GM12892 (cell line): ENCODE results near the gene ZCCHC14.
"Not testable (repeated sequence)": the region's sequence is repeated elsewhere in the genome, so short reads cannot be mapped to it uniquely, and the experiment has no call there.

Experiments used
- DNase-seq: peaks from one replicate; pipeline ENCODE4 v3.0.0; 2011; ENCODE audit not compliant: insufficient read length
- FAIRE-seq: peaks from 2 replicates; lab custom pipeline; 2011; peaks lifted over from hg19 to GRCh38; lab: Jason Lieb, UNC
- POLR2A ChIP-seq: IDR thresholded peaks from 2 replicates; pipeline ENCODE4 v1.6.1; 2011; ENCODE audit warnings: low read depth, low read length, control low read depth
- POLR2AphosphoS5 ChIP-seq: IDR thresholded peaks from 2 replicates; pipeline ENCODE4 v1.6.1; 2011; ENCODE audit warnings: low read depth, low read length, control low read depth
- TAF1 ChIP-seq: IDR thresholded peaks from 2 replicates; pipeline ENCODE4 v1.6.1; 2011; ENCODE audit warnings: low read depth, mild to moderate bottlenecking, control low read depth, low read length, borderline replicate concordance

Gene ZCCHC14

GRCh38 chr16:87387942-87388817, 104.6 kb downstream of the ZCCHC14 start:
- TF ChIP-seq POLR2AphosphoS5 (peak; percentile 40; the same call in 1 of the 2 replicates), TAF1 (no peak), POLR2A (peak; percentile 37; the same call in 1 of the 2 replicates)
- FAIRE-seq (peak; percentile 86), DNase-seq (peak; percentile 69)

GRCh38 chr16:87384875-87385167, 108.0 kb downstream of the ZCCHC14 start:
- FAIRE-seq, DNase-seq: not testable (repeated sequence)

DNA sequence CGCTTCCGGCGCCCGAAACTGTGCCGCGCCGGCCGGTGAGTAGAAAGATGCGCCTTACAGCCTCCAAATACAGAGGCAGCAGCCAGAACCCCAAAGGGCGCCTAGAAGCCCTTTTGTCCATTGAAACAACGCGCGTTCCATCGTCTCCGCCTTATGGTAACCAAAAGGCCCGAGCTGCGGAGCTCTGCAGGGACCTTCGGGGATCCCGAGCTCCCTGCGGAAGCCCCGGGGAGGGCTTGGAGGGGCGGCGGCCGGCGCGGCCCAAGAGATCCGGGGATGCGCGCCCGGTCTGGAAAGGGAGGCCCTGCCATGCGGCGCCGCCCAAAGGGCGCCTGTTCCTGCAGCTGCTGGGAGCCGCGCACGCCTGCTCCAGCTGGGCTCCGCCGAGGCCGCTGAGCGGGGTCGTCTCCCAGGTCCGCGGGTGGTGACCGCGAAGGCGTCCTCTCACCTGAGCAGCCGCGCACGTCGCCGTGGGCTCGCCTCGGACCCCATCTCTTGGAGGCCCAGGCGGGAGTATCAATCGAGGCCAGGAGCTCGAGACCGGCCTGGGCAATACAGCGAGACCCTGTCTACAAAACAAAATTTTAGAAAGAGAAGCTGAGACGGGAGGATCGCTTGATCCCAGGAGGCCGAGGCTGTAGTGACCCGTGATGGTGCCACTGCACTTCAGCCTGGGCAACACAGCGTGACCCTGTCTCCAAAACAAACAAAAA, 108.5 kb downstream of the ZCCHC14 start:
- DNase-seq (peak; percentile 46), FAIRE-seq (no peak)
- TF ChIP-seq POLR2AphosphoS5, result no peak; the same call in 1 of the 2 replicates
- TF ChIP-seq TAF1, result no peak
- TF ChIP-seq POLR2A, result no peak

GRCh38 chr16:87383505-87384161, 109.2 kb downstream of the ZCCHC14 start, which contains the start of gene FBXO31:
Gene FBXO31, minus strand, starts transcription at chr16:87383776. Its CDS starts 32 bp downstream, at chr16:87383744.
- peak; percentile 64 for DNase-seq
- TF ChIP-seq POLR2A, result peak; percentile 63; the same call in 1 of the 2 replicates
- TF ChIP-seq TAF1, result 0 out of 2 replicates have a peak, but pooled peaks have one; percentile 22
- TF ChIP-seq POLR2AphosphoS5, result no peak; the same call in 1 of the 2 replicates
- peak; percentile 86 for FAIRE-seq

DNA sequence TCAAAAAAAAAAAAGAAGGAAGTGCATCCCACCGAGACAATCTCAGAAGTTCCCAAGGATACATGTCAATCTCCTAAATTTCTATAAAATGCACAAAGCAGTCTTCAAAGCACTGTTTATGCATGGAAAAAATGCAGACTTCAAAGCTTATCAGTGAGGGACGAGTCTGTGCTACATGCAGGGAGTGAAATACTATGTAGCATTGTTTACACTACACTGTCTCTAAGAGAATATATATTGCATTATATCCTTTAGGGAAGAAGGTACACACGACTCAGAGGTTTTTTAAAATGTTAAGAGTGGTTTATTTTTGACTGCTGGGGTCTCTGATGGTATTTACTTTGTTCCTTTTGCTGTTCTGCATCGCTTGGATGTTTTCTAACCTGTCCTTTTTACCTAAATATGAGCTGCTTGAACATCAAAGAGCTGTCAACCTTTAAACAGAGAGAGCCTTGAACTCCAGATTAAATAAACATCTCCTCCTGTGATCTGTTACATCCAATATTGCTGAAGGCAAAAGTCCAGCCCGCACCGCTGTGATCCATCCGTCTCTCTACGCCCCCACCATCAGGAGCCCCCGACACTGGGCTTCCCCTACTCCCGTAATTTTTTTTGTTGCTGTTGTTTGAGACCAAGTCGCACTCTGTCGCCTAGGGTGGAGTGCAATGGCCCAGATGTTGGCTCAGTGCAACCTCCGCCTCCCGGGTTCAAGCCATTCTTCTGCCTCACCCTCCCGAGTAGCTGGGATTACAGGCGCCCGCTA, 110.6 kb downstream of the ZCCHC14 start:
- FAIRE-seq (no peak), DNase-seq (no peak)
- TF ChIP-seq POLR2A (no peak), TAF1 (no peak), POLR2AphosphoS5 (no peak)

- TF ChIP-seq TAF1 (no peak), POLR2A (no peak), POLR2AphosphoS5 (no peak)
- no peak for DNase-seq
- no peak for FAIRE-seq
Observed at GRCh38 chr16:87380881-87381280, 111.9 kb downstream of the ZCCHC14 start.

DNA sequence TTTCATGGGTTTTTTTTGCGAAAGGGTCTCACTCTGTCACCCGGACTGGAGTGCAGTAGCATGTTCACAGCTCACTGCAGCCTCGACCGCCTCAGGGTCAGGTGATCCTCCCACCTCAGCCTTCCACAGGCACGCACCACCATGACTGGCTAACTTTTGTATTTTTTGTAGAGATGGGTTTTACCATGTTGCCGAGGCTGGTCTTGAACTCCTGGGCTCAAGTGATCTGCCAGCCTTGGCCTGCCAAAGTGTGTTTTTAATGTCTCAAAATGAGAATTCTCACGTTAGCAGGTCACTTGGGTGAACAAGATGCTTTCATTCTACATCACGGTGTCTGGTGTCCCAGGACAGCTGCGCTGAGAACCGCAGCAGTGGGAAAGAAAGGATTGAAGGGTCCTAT, 112.4 kb downstream of the ZCCHC14 start:
- DNase-seq (no peak), FAIRE-seq (no peak)
- TF ChIP-seq POLR2A (no peak), POLR2AphosphoS5 (no peak), TAF1 (no peak)

DNA sequence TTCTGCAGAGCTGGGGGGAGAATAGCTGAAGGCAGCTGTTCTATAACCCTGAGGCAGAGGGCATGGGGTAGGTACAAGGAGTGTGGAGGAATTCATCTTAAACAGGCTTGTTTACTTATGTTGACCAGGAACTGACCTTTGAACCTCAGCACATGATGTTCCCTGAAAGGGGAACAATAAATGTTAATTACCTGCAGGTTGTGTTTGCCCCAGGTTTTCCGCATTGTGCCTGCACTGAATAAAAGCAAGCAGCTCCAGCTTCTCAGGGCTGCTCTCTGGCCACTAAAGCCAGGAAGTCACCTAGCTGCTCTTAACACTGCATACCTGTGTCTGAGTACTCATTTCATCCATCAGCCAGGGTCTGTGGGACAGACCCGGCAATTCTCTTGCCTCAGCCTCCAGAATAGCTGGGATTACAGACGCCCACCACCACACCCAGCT, 113.5 kb downstream of the ZCCHC14 start:
- not testable (repeated sequence) for FAIRE-seq, DNase-seq

DNA sequence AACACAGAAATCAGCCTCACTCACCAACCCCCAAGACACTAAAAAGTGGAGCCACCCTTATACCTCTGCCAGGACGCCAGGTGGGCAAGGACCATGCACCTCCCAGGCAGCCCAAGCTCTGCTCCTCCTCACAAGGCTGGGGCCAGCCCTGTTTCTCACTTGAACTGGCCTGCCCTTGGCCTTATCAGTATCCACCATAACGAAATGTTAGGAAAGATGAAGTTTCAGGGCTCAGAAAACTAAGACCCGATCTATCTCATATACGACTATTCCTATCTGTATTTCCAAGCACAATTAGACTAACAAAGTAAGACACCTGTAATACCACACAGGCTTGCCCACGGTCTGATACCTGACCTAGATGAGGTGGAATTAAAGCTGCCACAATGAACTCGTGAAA, 116.2 kb downstream of the ZCCHC14 start:
- FAIRE-seq, result no peak
- no peak for DNase-seq
- TF ChIP-seq POLR2A (no peak), POLR2AphosphoS5 (no peak), TAF1 (no peak)

DNA sequence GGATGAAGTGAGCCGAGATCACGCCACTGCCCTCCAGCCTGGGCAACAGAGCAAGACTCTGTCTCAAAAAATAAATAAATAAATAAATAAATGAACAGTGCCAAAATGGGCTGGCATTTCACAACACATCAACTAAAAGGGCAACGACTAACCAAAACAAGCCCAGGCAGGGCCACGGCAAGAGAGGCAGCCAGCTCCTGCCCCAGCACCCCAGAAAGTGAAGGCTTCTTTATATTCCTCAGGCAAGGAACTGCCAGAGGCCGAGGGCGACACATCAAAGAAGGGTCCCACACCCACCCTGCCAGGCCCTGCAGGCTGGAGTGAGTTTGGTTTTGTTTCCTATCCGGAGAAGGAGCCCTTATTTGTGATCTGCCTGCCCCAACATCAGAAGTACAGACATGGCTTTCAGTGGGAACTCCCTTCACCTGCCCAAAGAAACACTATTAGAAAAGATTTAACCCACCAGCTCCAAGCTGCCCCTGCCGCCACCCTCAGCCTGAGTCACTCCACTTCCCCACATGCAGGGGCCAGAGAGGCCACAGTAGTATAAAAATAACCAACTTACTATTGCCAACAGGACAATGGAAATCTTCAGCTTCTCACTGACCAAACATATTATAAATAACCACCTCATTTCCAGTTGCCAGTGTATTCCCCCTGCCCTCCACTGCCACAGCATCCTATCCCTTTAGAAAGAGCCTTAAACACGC, 117.2 kb downstream of the ZCCHC14 start:
- DNase-seq (no peak), FAIRE-seq (no peak)
- TF ChIP-seq POLR2AphosphoS5 (no peak), TAF1 (no peak), POLR2A (no peak)
